Subcutaneous adipose tissue (tissue), 4 donors: ENCODE results near the gene PIGO. TPM values are rescaled to one million over a fixed set of nuclear protein-coding genes. Genes with fewer than 3 reads are reported as not detected.

Experiments used
- CTCF ChIP-seq: fragments of 450-650 bp; IDR thresholded peaks from one replicate; pipeline ENCODE4 v1.5.1; 2016; ENCODE audit warnings: low read depth, mild to moderate bottlenecking, control low read depth, antibody characterized with exemption, moderate library complexity
- total RNA-seq, 4 donors: library from RNA; depleted of rRNA; stranded (reverse); fragments of >200 nt; gene quantifications; one replicate each; pipeline ENCODE4 v1.1.0, GENCODE V29; 2016

Gene PIGO
- total RNA-seq, 4 donors from 2014 or later, result 6.5 to 17.9 (median 11.7) TPM

GRCh38 chr9:35110327-35110761 is 14.0 kb upstream of the PIGO start:
- TF ChIP-seq CTCF, result no peak

GRCh38 chr9:35108946-35109575 is 12.7 kb upstream of the PIGO start:
- TF ChIP-seq CTCF, result no peak

- no peak for TF ChIP-seq CTCF
These were observed 12.1 kb upstream of the PIGO start for GRCh38 chr9:35108461-35108860.

DNA sequence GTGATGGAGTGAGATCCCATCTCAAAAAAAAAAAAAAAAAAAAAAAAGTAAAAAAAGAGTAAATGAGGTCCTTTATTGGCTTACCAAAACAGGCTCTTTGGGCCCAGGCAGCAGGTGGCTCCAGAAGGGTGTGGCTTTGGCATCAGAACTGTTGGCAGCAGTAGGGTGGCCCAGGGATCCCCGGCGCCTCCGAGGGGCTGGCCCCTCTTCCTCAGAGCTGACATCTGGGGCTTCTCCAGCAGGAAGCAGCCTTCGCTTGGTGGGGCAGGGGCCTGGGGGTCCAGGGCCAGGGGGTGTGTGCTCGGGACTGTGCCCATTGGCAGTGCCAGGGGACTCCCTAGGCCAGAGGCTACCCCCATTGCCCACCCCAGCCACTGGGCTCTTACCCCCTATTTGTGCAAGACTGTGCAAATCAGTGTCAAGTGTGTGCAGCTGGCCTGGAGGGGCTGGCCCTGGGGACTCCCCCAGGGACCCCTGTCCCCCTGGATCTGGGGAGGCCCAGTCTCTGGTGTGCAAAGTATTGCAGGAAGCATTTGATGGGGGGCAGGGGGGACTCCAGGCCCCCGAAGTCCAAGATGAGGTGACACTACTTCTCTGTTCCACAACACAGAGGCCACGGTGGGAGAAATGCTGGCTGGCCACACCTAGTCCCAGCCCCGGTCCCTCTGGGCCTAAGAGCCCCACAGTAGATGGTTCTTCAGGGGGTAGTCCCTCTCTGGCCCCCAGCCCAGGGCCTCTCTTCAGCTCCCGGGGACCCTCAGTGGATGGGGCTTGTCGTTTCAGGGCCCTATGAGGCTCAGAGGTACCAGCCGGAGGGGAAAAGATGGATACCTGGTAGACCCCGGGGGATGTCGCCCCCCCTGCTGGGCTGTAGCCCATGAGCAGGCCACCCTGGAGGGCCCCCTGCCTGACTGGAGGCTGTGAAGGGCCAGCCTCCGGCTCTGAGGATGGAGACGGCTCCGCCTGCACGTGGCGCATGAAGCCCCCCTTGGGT is 11.2 kb upstream of the PIGO start:
- no peak for TF ChIP-seq CTCF

DNA sequence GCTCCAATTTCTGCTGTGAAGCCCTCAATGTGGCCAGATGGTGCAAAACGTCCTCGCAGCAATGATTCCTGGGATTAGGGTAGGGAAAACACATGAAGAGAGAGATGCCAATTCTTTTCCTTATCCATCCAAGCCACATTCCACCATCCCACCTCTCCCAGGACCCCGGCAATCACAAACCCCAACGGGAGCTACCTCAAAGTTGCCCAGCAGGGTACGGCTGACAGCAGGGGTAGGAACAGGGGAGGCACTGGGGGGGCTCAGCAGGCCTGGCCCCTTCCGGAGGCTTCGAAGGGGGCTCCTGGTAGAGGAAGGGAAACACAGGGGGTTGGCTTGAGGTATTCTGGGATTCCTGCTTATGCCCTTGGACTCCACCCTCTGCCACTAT is 9.9 kb upstream of the PIGO start:
- TF ChIP-seq CTCF, result no peak

DNA sequence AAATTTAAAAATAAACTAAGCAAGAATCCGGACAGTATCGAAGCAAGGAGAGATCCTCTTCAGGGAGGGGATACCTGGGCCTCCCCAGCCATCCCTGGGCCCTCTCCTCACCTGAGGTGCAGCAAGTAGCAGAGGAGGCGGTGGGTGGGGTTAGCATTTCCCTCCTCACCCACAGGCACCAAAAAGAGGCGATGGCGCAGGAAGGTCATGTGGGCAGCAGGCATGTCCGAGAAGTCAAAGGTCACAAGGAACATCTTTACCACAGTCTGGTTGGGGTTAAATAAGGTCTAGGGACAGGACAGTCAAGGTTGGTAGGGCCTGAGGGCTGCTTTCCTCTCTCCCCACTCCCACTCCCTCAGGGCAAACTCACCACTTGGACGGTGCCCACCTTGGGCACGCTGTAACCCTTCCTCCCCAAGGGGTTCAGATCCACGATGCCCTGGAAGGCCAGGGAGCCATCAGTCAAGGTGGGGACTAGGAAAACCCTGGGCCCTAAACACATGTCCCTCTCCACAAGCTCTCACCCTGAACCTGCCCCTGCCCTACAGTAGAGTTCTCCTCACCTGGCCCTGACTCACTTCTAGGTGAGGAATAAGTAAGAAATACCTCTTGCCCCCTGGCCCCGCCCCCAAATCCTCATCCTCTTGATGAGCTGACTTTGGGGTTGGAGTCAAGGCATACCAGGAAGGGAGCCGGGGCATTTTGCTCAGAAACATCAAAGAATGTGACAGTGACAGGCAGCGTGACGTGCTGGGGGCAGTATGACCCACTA is 9.4 kb upstream of the PIGO start:
- no peak for TF ChIP-seq CTCF
